Suprapubic skin (tissue), 3 donors: ENCODE measurements around the gene SLC46A1.

Experiments used
- EP300 ChIP-seq: sonication (generic); formaldehyde crosslinking; IDR thresholded peaks from one replicate; pipeline ENCODE4 v1.6.1; 2017; ENCODE audit warnings: antibody characterized with exemption
- POLR2A ChIP-seq, 2 donors: fragments of 450-650 bp; IDR thresholded peaks; one replicate each; pipeline ENCODE4 v1.6.1; 2017; ENCODE audit warnings: antibody characterized with exemption in 2 of 2, mild to moderate bottlenecking in 2 of 2, moderate library complexity in 2 of 2
- TF ChIP-seq, protein P1 (sequence below), 2 donors: fragments of 200-600 bp in 1 of 2; fragments of 450-650 bp in 1 of 2; sonication (generic) in 1 of 2; IDR thresholded peaks; one replicate each; pipeline ENCODE4 v1.5.1; 2016 to 2019; ENCODE audit warnings: antibody characterized with exemption in 2 of 2, mild to moderate bottlenecking in 1 of 2, moderate library complexity in 1 of 2

GRCh38 chr17:28402224-28402630 is 3.8 kb downstream of the SLC46A1 start:
- no peak for TF ChIP-seq EP300
- TF ChIP-seq, protein P1, sequence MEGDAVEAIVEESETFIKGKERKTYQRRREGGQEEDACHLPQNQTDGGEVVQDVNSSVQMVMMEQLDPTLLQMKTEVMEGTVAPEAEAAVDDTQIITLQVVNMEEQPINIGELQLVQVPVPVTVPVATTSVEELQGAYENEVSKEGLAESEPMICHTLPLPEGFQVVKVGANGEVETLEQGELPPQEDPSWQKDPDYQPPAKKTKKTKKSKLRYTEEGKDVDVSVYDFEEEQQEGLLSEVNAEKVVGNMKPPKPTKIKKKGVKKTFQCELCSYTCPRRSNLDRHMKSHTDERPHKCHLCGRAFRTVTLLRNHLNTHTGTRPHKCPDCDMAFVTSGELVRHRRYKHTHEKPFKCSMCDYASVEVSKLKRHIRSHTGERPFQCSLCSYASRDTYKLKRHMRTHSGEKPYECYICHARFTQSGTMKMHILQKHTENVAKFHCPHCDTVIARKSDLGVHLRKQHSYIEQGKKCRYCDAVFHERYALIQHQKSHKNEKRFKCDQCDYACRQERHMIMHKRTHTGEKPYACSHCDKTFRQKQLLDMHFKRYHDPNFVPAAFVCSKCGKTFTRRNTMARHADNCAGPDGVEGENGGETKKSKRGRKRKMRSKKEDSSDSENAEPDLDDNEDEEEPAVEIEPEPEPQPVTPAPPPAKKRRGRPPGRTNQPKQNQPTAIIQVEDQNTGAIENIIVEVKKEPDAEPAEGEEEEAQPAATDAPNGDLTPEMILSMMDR (IDR thresholded peaks at IDR 0.05), result no peak
- TF ChIP-seq POLR2A (IDR thresholded peaks at IDR 0.05), result no peak
